Hepatocyte (in vitro differentiated cells): Measurements from ENCODE around the gene UBR3.

Experiments
- CTCF ChIP-seq: fragments of 200-600 bp; sonication (generic); IDR thresholded peaks from 2 replicates; pipeline ENCODE4 v1.5.1; 2016; ENCODE audit warnings: antibody characterized with exemption, mild to moderate bottlenecking; ENCODE audit not compliant: poor library complexity
- EZH2phosphoT487 ChIP-seq: fragments of 200-600 bp; sonication (generic); IDR thresholded peaks from one replicate; pipeline ENCODE4 v1.6.1; 2018; ENCODE audit warnings: antibody characterized with exemption, mild to moderate bottlenecking, low read depth, moderate library complexity; ENCODE audit not compliant: unreplicated experiment, severe bottlenecking

DNA sequence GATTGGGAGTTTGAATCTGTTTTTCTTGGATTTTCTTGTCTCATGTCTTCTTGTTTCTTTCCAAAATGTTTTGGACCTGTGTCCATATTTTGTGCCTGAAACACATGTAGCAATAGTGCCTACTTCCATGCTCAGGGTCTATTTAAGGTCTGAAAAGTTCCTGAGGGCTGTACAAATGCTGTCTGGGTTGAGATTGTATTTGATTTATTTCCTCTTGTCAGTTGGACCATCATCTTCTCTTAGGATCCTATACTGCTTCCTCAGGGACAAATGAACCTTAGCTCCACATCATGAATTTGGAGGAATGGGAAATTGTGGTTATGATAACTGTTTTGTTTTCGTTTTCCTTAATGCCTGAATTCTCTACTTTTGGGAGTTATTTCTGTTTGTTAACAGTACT lies 59.9 kb downstream of the UBR3 start:
- TF ChIP-seq CTCF (no peak), EZH2phosphoT487 (no peak)
